ENCODE measurements around the gene KIAA1549.

KIAA1549 gene

GRCh38 chr7:138796038-138796615 is 185.1 kb downstream of the KIAA1549 start:
- no peak overlapping the region for H3K4me3 ChIP-seq (ENCODE audit: insufficient read depth, low read depth, low read length, poor library complexity, severe bottlenecking)
- no peak overlapping the region for H3K27ac ChIP-seq (ENCODE audit: insufficient read depth, low read length, poor library complexity, severe bottlenecking)
- H3K4me1 ChIP-seq (ENCODE audit: control insufficient read depth, insufficient read depth, low read length, poor library complexity, severe bottlenecking), result no peaks in the 10 kb centered on the region
- DNase-seq, result no peak
- H3K36me3 ChIP-seq (ENCODE audit: control insufficient read depth, insufficient read depth, low read length), result no peaks in the 10 kb centered on the region
- no peaks in the 10 kb centered on the region for H3K9me3 ChIP-seq (ENCODE audit: control insufficient read depth, low read length)
- H3K27me3 ChIP-seq (replicated peaks; ENCODE audit: control insufficient read depth, insufficient read depth, low read length, poor library complexity, severe bottlenecking), result no peaks in the 10 kb centered on the region

GRCh38 chr7:138785587-138786437 is 195.4 kb downstream of the KIAA1549 start:
- no peaks in the 10 kb centered on the region for H3K27me3 ChIP-seq (replicated peaks; ENCODE audit: control insufficient read depth, insufficient read depth, low read length, poor library complexity, severe bottlenecking)
- H3K9me3 ChIP-seq (ENCODE audit: control insufficient read depth, low read length), result no peaks in the 10 kb centered on the region
- DNase-seq, result no peak
- no peaks in the 10 kb centered on the region for H3K4me1 ChIP-seq (ENCODE audit: control insufficient read depth, insufficient read depth, low read length, poor library complexity, severe bottlenecking)
- H3K36me3 ChIP-seq (ENCODE audit: control insufficient read depth, insufficient read depth, low read length), result no peaks in the 10 kb centered on the region
- no peak overlapping the region for H3K4me3 ChIP-seq (ENCODE audit: insufficient read depth, low read depth, low read length, poor library complexity, severe bottlenecking)
- no peak overlapping the region for H3K27ac ChIP-seq (ENCODE audit: insufficient read depth, low read length, poor library complexity, severe bottlenecking)

GRCh38 chr7:138784692-138785091 is 196.5 kb downstream of the KIAA1549 start:
- Histone ChIP-seq H3K36me3 (ENCODE audit: control insufficient read depth, insufficient read depth, low read length) (no peaks in the 10 kb centered on the region), H3K4me1 (ENCODE audit: control insufficient read depth, insufficient read depth, low read length, poor library complexity, severe bottlenecking) (no peaks in the 10 kb centered on the region), H3K4me3 (ENCODE audit: insufficient read depth, low read depth, low read length, poor library complexity, severe bottlenecking) (no peak overlapping the region), H3K27me3 (replicated peaks; ENCODE audit: control insufficient read depth, insufficient read depth, low read length, poor library complexity, severe bottlenecking) (no peaks in the 10 kb centered on the region), H3K9me3 (ENCODE audit: control insufficient read depth, low read length) (no peaks in the 10 kb centered on the region), H3K27ac (ENCODE audit: insufficient read depth, low read length, poor library complexity, severe bottlenecking) (no peak overlapping the region)
- DNase-seq, result no peak
